Nephron (organoid): ENCODE data around the gene CTDNEP1.

Experiments used
- H3K27ac Mint-ChIP-seq, 3 experiments: 2 replicates each; pipeline ENCODE4 v1.8.0; 2020; ENCODE audit warnings: mixed read lengths in 3 of 3, mild to moderate bottlenecking in 2 of 3, moderate library complexity in 1 of 3
- H3K27me3 Mint-ChIP-seq: 2 replicates; pipeline ENCODE4 v1.8.0; 2021; ENCODE audit warnings: low read depth, mild to moderate bottlenecking, moderate library complexity, mixed read lengths
- H3K36me3 Mint-ChIP-seq: 2 replicates; pipeline ENCODE4 v1.8.0; 2020; ENCODE audit warnings: low read depth, mixed read lengths
- H3K4me1 Mint-ChIP-seq: 2 replicates; pipeline ENCODE4 v1.8.0; 2020; ENCODE audit warnings: mixed read lengths
- H3K4me3 Mint-ChIP-seq, 3 experiments: 2 replicates each; pipeline ENCODE4 v1.8.0; 2020; ENCODE audit warnings: mild to moderate bottlenecking in 3 of 3, mixed read lengths in 3 of 3, moderate library complexity in 2 of 3
- H3K9me3 Mint-ChIP-seq: 2 replicates; pipeline ENCODE4 v1.8.0; 2020; ENCODE audit warnings: mixed read lengths
- CTCF ChIP-seq, 3 experiments: fragments of 200-600 bp; sonication (generic); IDR thresholded peaks; one replicate each; pipeline ENCODE4 v1.5.0; 2021; ENCODE audit warnings: antibody characterized with exemption in 3 of 3; ENCODE audit not compliant: unreplicated experiment in 3 of 3

The CTDNEP1 gene

GRCh38 chr17:7213895-7214299 is 37.6 kb downstream of the CTDNEP1 start:
- no peaks in the 10 kb centered on the region for H3K9me3 Mint-ChIP-seq
- H3K4me3 Mint-ChIP-seq = peak overlapping the region; percentile 86 to 90 (median 89)
- peak; percentile 76 to 80 (median 78) for TF ChIP-seq CTCF (IDR thresholded peaks at IDR 0.05; ENCODE audit: unreplicated experiment in 3 of 3)
- H3K27me3 Mint-ChIP-seq = peaks cover 3% of the 10 kb centered on the region
- H3K4me1 Mint-ChIP-seq = peaks cover 64% of the 10 kb centered on the region
- H3K36me3 Mint-ChIP-seq = peaks cover 5% of the 10 kb centered on the region
- peak overlapping the region; percentile 89 to 96 (median 95) for H3K27ac Mint-ChIP-seq

- Mint-ChIP-seq H3K4me1 (peaks cover 64% of the 10 kb centered on the region), H3K4me3 (peak overlapping the region; percentile 75 to 85 (median 79)), H3K27ac (peak overlapping the region; percentile 84 to 88 (median 85)), H3K27me3 (peaks cover 5% of the 10 kb centered on the region), H3K36me3 (peaks cover 5% of the 10 kb centered on the region), H3K9me3 (no peaks in the 10 kb centered on the region)
- no peak for TF ChIP-seq CTCF (IDR thresholded peaks at IDR 0.05; ENCODE audit: unreplicated experiment in 3 of 3)
Observed at GRCh38 chr17:7211491-7212273, 39.9 kb downstream of the CTDNEP1 start.

- peaks cover 8% of the 10 kb centered on the region for H3K36me3 Mint-ChIP-seq
- peaks cover 5% of the 10 kb centered on the region for H3K27me3 Mint-ChIP-seq
- H3K4me3 Mint-ChIP-seq = peak overlapping the region; percentile 65 to 78 (median 72)
- no peaks in the 10 kb centered on the region for H3K9me3 Mint-ChIP-seq
- H3K27ac Mint-ChIP-seq = peak overlapping the region; percentile 84 to 99 (median 95)
- H3K4me1 Mint-ChIP-seq = peaks cover 61% of the 10 kb centered on the region
- no peak for TF ChIP-seq CTCF (IDR thresholded peaks at IDR 0.05; ENCODE audit: unreplicated experiment in 3 of 3)
Observed at GRCh38 chr17:7208754-7209460, 42.6 kb downstream of the CTDNEP1 start.

GRCh38 chr17:7208027-7208571 is 43.4 kb downstream of the CTDNEP1 start:
- peak overlapping the region; percentile 65 to 78 (median 72) for H3K4me3 Mint-ChIP-seq
- H3K27ac Mint-ChIP-seq = peak overlapping the region; percentile 84 to 99 (median 95)
- H3K9me3 Mint-ChIP-seq = no peaks in the 10 kb centered on the region
- no peak for TF ChIP-seq CTCF (IDR thresholded peaks at IDR 0.05; ENCODE audit: unreplicated experiment in 3 of 3)
- H3K36me3 Mint-ChIP-seq = peaks cover 7% of the 10 kb centered on the region
- H3K27me3 Mint-ChIP-seq = peaks cover 5% of the 10 kb centered on the region
- peaks cover 53% of the 10 kb centered on the region for H3K4me1 Mint-ChIP-seq

GRCh38 chr17:7207120-7208001 is 44.2 kb downstream of the CTDNEP1 start:
- TF ChIP-seq CTCF (IDR thresholded peaks at IDR 0.05; ENCODE audit: unreplicated experiment in 3 of 3) = no peak
- H3K4me1 Mint-ChIP-seq = peaks cover 50% of the 10 kb centered on the region
- peaks cover 5% of the 10 kb centered on the region for H3K27me3 Mint-ChIP-seq
- no peaks in the 10 kb centered on the region for H3K9me3 Mint-ChIP-seq
- H3K27ac Mint-ChIP-seq = peak overlapping the region; percentile 98 to 99 (median 98)
- H3K36me3 Mint-ChIP-seq = peaks cover 14% of the 10 kb centered on the region
- H3K4me3 Mint-ChIP-seq = peak overlapping the region; percentile 74 to 84 (median 81)
